IPS-15b (cell line): ENCODE measurements around the gene PCLO.

ENCODE experiments used
- H3K27me3 ChIP-seq: one replicate; pipeline ENCODE4 v1.6.1; 2013; ENCODE audit warnings: low read length; ENCODE audit not compliant: control insufficient read depth, insufficient read depth
- H3K36me3 ChIP-seq: one replicate; pipeline ENCODE4 v1.6.1; 2013; ENCODE audit warnings: low read length; ENCODE audit not compliant: control insufficient read depth, insufficient read depth
- H3K4me1 ChIP-seq: one replicate; pipeline ENCODE4 v1.6.1; 2013; ENCODE audit warnings: mild to moderate bottlenecking, low read length; ENCODE audit not compliant: control insufficient read depth, insufficient read depth
- H3K4me3 ChIP-seq: one replicate; pipeline ENCODE4 v1.5.1; 2013; ENCODE audit warnings: low read depth, low read length
- H3K9ac ChIP-seq: one replicate; pipeline ENCODE4 v1.6.1; 2013; ENCODE audit warnings: low read depth, mild to moderate bottlenecking, low read length
- H3K9me3 ChIP-seq: one replicate; pipeline ENCODE4 v1.6.1; 2013; ENCODE audit warnings: mild to moderate bottlenecking, low read length; ENCODE audit not compliant: control insufficient read depth, insufficient read depth

Gene PCLO

GRCh38 chr7:83159731-83160130 is 3.0 kb downstream of the PCLO start:
- Histone ChIP-seq H3K27me3 (no peaks in the 10 kb centered on the region), H3K4me1 (peaks cover 5% of the 10 kb centered on the region), H3K9me3 (no peaks in the 10 kb centered on the region), H3K36me3 (no peaks in the 10 kb centered on the region), H3K4me3 (no peak overlapping the region), H3K9ac (no peak overlapping the region)

GRCh38 chr7:83156006-83156405 is 6.7 kb downstream of the PCLO start:
- Histone ChIP-seq H3K9me3 (no peaks in the 10 kb centered on the region), H3K4me3 (no peak overlapping the region), H3K9ac (no peak overlapping the region), H3K36me3 (no peaks in the 10 kb centered on the region), H3K4me1 (no peaks in the 10 kb centered on the region), H3K27me3 (no peaks in the 10 kb centered on the region)

- H3K4me1 ChIP-seq, result no peaks in the 10 kb centered on the region
- H3K4me3 ChIP-seq, result no peak overlapping the region
- H3K9ac ChIP-seq, result no peak overlapping the region
- H3K9me3 ChIP-seq, result no peaks in the 10 kb centered on the region
- no peaks in the 10 kb centered on the region for H3K36me3 ChIP-seq
- no peaks in the 10 kb centered on the region for H3K27me3 ChIP-seq
Observed at GRCh38 chr7:83155407-83155806, 7.3 kb downstream of the PCLO start.

- Histone ChIP-seq H3K9ac (no peak overlapping the region), H3K36me3 (no peaks in the 10 kb centered on the region), H3K4me1 (peaks cover 3% of the 10 kb centered on the region), H3K4me3 (no peak overlapping the region), H3K9me3 (no peaks in the 10 kb centered on the region), H3K27me3 (no peaks in the 10 kb centered on the region)
Observed at GRCh38 chr7:83153419-83153818, 9.3 kb downstream of the PCLO start.

- H3K9ac ChIP-seq, result no peak overlapping the region
- no peaks in the 10 kb centered on the region for H3K36me3 ChIP-seq
- no peaks in the 10 kb centered on the region for H3K27me3 ChIP-seq
- H3K9me3 ChIP-seq, result no peaks in the 10 kb centered on the region
- no peak overlapping the region for H3K4me3 ChIP-seq
- peaks cover 3% of the 10 kb centered on the region for H3K4me1 ChIP-seq
Observed at GRCh38 chr7:83150310-83150709, 12.4 kb downstream of the PCLO start.

- Histone ChIP-seq H3K36me3 (no peaks in the 10 kb centered on the region), H3K9me3 (no peaks in the 10 kb centered on the region)
Observed at GRCh38 chr7:83149466-83149865, 13.2 kb downstream of the PCLO start.

GRCh38 chr7:83148776-83149175 is 13.9 kb downstream of the PCLO start:
- H3K4me1 ChIP-seq, result peaks cover 4% of the 10 kb centered on the region

More at GRCh38 chr7:83149466-83149865, 13.2 kb downstream of the PCLO start:
- Histone ChIP-seq H3K9ac (no peak overlapping the region), H3K4me3 (no peak overlapping the region), H3K4me1 (peaks cover 3% of the 10 kb centered on the region), H3K27me3 (no peaks in the 10 kb centered on the region)

GRCh38 chr7:83143107-83143506 is 19.6 kb downstream of the PCLO start:
- Histone ChIP-seq H3K4me3 (no peak overlapping the region), H3K27me3 (no peaks in the 10 kb centered on the region), H3K9ac (no peak overlapping the region), H3K9me3 (no peaks in the 10 kb centered on the region), H3K4me1 (peaks cover 5% of the 10 kb centered on the region), H3K36me3 (no peaks in the 10 kb centered on the region)

More at GRCh38 chr7:83148776-83149175, 13.9 kb downstream of the PCLO start:
- no peak overlapping the region for H3K9ac ChIP-seq
- H3K27me3 ChIP-seq, result no peaks in the 10 kb centered on the region
- H3K9me3 ChIP-seq, result no peaks in the 10 kb centered on the region
- H3K36me3 ChIP-seq, result no peaks in the 10 kb centered on the region
- H3K4me3 ChIP-seq, result no peak overlapping the region

GRCh38 chr7:83142365-83142764 is 20.3 kb downstream of the PCLO start:
- Histone ChIP-seq H3K9ac (no peak overlapping the region), H3K27me3 (no peaks in the 10 kb centered on the region), H3K4me3 (no peak overlapping the region), H3K4me1 (peaks cover 5% of the 10 kb centered on the region), H3K36me3 (no peaks in the 10 kb centered on the region), H3K9me3 (no peaks in the 10 kb centered on the region)

GRCh38 chr7:83141927-83142326 is 20.8 kb downstream of the PCLO start:
- Histone ChIP-seq H3K9ac (no peak overlapping the region), H3K36me3 (no peaks in the 10 kb centered on the region), H3K27me3 (no peaks in the 10 kb centered on the region), H3K9me3 (no peaks in the 10 kb centered on the region), H3K4me1 (peaks cover 5% of the 10 kb centered on the region), H3K4me3 (no peak overlapping the region)

- H3K4me3 ChIP-seq, result no peak overlapping the region
- H3K9ac ChIP-seq, result no peak overlapping the region
- H3K9me3 ChIP-seq, result no peaks in the 10 kb centered on the region
- H3K27me3 ChIP-seq, result no peaks in the 10 kb centered on the region
- H3K36me3 ChIP-seq, result no peaks in the 10 kb centered on the region
- no peaks in the 10 kb centered on the region for H3K4me1 ChIP-seq
Observed at GRCh38 chr7:83130623-83131545, 31.8 kb downstream of the PCLO start.

- Histone ChIP-seq H3K27me3 (no peaks in the 10 kb centered on the region), H3K9ac (no peak overlapping the region), H3K9me3 (no peaks in the 10 kb centered on the region), H3K4me1 (no peaks in the 10 kb centered on the region), H3K4me3 (no peak overlapping the region), H3K36me3 (no peaks in the 10 kb centered on the region)
Observed at GRCh38 chr7:83130191-83130590, 32.5 kb downstream of the PCLO start.
